NCI-H446 treated with DMSO at 0.1 percent for 48 hours (cell line): ENCODE data around the gene LACC1.

ENCODE experiments used
- DNase-seq: peaks from one replicate; lab custom pipeline; 2025; lab: John Stamatoyannopoulos, UW

Gene LACC1

DNA sequence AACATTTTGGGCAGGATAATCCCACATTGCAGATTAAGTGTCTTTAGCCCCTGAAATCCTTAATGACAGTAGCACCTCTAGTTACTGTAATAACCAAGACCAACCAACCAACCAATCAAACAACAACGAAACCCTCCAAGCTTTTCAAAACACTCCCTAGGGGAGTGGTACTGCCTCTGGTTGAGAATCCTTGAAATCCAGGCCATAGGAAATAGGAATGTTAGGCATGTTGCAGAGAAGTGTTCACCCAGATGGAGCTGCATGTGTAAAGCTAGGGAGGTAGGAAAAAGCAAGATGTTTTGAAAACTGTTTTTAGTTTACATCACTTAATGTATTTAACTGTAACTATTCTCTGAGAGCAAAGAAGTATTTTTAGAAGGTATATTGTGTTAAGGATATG lies 4.5 kb downstream of the LACC1 start:
- no peak for DNase-seq

GRCh38 chr13:43894438-43894837 lies 14.7 kb downstream of the LACC1 start:
- DNase-seq = no peak

DNA sequence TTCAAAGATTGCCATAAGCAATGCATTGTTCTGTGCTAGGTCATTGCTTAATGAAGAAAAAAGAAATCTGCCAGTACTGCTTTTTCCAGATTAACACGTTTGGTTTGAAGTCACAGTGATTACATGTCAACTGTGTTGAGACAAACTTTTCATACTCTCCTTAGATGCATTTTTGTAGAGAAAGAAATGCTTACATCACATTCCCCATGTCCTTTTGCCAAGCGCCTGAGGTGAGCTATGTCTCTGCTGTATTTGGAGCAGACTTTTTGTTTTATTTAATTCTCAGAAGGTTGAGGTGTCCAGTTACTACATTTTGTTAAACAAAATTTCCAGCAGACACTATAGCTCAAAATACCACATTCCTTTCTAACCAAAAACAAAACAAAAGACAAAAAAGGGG lies 16.2 kb downstream of the LACC1 start:
- no peak for DNase-seq

DNA sequence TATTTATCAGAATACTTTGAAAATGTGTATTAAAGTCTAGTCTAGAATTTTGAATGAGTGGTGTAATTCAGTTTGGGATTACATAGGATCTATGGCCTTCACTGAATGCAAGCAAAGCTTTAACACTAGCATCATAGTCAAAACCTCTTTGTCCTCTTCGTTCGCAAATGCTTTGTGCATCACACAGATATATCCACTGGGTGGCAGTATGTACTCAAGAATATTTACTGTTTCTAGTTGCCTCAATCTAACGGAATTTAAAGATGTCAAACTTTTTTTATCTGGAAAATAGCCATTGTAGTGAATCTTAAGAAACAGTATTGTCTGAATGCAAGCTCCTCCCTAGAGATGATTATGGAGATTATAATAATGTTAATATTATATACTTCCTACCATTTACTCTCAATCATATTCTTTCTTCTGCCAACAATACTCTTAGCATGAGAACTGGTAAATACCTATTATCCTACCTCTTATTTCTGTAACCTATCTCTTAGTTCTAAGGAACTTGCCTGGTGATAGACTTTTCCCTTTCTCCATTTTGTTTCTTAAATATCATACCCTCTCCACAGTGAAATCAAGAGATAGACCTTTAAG lies 25.8 kb downstream of the LACC1 start:
- DNase-seq = peak; percentile 52

GRCh38 chr13:43908156-43909126 lies 28.7 kb downstream of the LACC1 start:
- peak; percentile 24 for DNase-seq

DNA sequence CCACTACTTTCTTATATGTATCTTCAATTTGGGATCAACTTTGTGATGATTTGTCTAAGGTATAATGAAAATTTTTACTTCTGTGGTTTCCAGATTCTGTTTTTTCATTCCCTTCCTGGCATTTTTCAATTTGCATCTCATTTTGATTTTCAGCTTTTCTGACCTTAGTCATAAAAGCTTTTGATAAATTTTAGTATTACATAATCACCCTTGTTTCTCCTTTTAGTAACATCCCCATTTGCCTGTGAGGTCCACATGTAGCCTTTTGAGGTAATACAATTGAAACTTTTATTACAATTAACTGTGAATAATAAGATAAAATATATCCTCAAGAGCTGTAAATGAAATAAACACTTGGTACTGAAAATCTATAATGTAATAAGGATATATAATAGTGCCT lies 31.2 kb downstream of the LACC1 start:
- DNase-seq = no peak

- no peak for DNase-seq
Measured at GRCh38 chr13:43911278-43911677, 31.6 kb downstream of the LACC1 start.

- DNase-seq = no peak
Measured at GRCh38 chr13:43911871-43912270, 32.2 kb downstream of the LACC1 start.

DNA sequence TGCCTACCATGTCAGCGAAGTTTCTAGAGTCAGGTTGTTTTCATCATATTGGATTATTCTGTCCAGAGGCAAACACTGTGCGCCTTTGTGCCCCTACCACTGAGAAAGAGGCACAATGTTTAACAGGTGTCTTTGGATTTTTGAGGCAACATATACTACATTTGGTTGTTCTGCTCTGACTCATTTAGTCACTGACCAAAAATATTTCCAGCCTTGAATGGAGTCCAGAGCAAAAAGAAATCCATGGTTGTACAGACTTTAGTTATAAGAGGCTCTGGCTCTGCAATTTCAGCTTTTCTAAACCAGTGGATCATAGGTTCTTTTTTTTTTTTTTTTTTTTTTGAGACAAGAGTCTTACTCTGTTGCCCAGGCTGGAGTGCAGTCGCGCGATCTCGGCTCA lies 35.7 kb downstream of the LACC1 start:
- DNase-seq = no peak

- DNase-seq = no peak
Measured at GRCh38 chr13:43916828-43917227, 37.1 kb downstream of the LACC1 start.

DNA sequence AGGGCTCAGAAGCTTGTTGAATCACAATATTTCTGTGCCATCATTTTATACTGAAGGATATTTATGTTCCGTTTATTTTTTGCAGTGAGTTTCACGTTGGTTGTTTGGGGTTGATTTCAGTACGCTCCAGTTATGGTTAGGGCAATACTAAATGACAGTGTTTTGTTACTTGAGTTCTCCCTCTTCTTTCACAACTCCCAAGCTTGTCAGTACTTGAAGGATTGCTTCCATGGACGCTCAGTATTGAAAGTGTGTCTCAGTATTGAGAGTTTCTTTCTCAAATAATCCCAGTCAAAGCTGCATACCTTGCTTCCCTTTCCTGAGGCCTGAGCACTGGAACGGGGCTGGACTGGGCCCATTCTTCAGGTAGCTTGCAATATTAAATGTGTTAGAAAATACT lies 38.9 kb downstream of the LACC1 start:
- DNase-seq = no peak

GRCh38 chr13:43920965-43921674 lies 41.4 kb downstream of the LACC1 start:
- DNase-seq = no peak

DNA sequence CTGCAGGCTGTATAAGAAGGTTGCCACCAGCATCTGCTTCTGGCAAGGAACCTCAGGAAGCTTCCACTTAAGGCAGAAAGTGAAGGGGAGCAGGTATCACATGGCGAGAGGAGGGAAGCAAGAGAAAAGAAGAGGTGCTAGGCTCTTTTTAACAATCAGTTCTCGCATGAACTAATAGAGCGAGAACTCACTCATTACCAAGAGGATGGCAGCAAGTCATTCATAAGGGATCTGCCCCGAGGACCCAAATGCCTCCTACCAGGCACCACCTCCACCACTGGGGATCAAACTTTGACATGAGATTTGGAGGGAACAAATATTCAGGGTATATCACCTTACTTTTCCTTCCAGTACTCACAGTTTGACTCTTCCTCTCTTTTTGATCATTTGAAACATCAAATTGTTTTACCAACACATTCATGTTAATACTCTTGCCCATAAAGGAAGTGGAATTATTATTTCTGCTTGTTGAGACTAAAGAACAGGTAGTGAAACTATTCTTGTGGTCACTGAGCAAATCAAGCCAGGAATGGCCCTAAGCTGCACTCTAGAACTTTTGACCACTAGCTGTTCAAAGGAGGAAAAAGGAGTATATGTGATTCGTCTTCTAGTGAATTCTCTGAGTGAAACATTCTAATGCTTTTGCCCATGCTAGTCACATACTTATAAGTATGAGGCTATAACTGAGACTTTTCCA lies 45.0 kb downstream of the LACC1 start:
- no peak for DNase-seq

DNA sequence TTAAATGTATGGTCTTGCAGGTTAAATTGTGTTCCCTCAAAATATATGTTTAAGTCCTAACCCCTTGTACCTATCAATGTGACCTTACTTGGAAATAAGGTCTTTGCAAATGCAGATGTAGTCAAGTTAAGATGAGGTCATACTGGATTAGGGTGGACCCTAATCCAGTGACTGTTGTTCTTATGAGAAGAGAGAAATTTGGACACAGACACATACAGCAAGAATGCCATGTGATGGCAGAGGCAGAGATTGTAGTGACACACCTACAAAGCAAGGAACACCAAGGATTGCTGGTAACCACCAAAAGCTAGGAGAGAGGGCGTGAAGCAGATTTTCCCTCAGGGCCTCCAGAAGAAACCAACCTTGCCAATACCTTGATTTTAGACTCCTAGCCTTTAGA lies 50.2 kb downstream of the LACC1 start:
- no peak for DNase-seq

- DNase-seq = no peak
Measured at GRCh38 chr13:43933378-43933777, 53.7 kb downstream of the LACC1 start.

- DNase-seq = no peak
Measured at GRCh38 chr13:43934273-43934672, 54.6 kb downstream of the LACC1 start.

- DNase-seq = no peak
Measured at GRCh38 chr13:43935878-43936277, 56.2 kb downstream of the LACC1 start.

DNA sequence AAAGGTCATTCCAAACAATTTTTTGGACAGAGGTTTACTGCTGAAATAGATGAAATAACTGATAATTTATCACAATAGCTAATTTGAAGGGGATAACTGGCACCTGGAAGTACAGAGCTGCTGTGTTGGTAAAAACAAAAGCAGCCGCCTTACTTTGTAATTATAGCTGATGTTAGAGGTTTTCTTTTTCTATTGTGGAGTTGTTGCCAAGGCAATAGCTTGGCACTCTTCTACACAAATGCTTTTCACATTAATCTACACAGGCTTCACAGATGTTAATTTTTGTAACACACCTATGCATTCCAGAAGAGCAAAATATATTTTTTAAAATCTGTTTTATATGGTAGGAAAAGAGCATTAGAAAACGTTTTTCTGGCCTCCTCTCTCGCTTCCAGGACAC lies 56.9 kb downstream of the LACC1 start:
- DNase-seq = no peak

DNA sequence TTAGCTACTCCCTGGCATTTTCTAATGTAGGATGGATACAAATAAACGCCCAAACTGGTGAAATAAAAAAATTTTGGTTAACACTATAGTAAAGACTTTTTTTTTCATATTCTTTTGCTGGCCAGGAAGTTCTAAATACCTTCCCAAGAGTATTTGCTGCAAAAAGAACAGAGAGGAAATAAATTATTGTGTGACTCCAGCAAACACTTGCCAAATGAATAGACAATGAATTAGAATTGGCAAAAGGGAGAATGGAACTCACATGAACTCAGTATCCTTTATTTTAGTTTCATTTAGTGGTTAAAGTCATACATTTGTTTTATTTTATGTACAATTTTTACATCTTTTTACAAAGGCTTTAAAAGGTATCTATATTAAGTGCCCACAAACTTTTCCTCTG lies 58.1 kb downstream of the LACC1 start:
- no peak for DNase-seq

DNA sequence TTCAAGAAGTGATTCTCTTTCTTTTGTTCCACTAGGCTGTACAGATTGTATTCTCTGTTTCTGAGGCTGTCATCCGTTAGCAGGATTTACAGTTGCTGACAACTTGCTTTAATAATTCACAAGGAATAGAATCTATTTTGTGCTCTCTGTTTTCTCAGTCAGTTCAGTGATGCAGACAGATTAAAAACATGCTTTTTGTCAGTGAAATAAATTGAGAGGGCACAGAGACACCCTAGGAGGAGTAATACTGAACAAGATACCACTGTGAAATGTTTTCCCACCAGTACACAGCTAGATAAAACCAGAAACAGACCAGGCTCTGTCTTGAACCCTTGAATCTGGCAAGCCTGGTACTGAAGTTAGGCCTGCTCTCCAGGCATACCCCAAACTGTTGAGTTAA lies 58.7 kb downstream of the LACC1 start:
- no peak for DNase-seq

- DNase-seq = no peak
Measured at GRCh38 chr13:43939086-43939485, 59.4 kb downstream of the LACC1 start.

DNA sequence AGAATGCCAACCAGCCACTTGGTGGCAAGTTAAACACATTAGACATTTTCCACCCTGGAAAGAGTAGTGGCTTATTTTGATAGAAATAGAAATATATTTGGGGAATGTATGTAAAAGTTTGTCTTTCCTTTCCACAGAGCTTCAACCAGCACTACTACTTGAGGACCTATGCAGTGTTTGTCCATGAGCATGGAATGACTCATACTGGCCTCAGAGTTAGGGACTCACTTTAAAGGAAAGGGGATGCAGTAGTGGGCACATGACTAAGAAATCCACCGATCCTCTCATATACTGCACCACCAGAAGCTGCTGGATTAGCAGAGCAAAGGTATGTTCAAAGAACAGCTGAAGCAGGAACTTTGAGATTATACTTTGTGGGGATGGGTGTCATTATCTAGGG lies 62.6 kb downstream of the LACC1 start:
- no peak for DNase-seq
